ENCODE measurements around the gene QKI. TPM values are rescaled to one million over a fixed set of nuclear protein-coding genes. Genes with fewer than 3 reads are reported as not detected.
A peak's percentile ranks its signal among the peaks of the same experiment; 100 is the strongest.

QKI gene
- polyA plus RNA-seq, 2 donors: 5.6 to 15.1 TPM

GRCh38 chr6:163409712-163410111 is 4.8 kb upstream of the QKI start:
- Histone ChIP-seq H3K27me3 (ENCODE audit: control insufficient read depth in 1 of 2, insufficient read depth in 2 of 2, low read length in 2 of 2) (no peaks in the 10 kb centered on the region), H3K27ac (ENCODE audit: low read depth in 2 of 2, low read length in 1 of 2) (no peak overlapping the region), H3K4me1 (ENCODE audit: control insufficient read depth in 2 of 2, insufficient read depth in 2 of 2, low read length in 1 of 2) (peaks cover 1 to 4% of the 10 kb centered on the region in 2 donors), H3K36me3 (ENCODE audit: control insufficient read depth in 2 of 2, insufficient read depth in 2 of 2, low read length in 1 of 2) (no peaks in the 10 kb centered on the region), H3K4me3 (ENCODE audit: low read depth in 1 of 2, low read length in 2 of 2) (no peak overlapping the region), H3K9me3 (ENCODE audit: control insufficient read depth in 2 of 2, insufficient read depth in 1 of 2, low read depth in 1 of 2, low read length in 1 of 2) (no peaks in the 10 kb centered on the region)
- 92 to 94% methylated on average over 12 of the region's 12 CpGs for WGBS, 2 donors

- no peaks in the 10 kb centered on the region for H3K36me3 ChIP-seq (ENCODE audit: control insufficient read depth in 2 of 2, insufficient read depth in 2 of 2, low read length in 1 of 2)
- WGBS, 2 donors: 18 to 34% methylated on average over 1 of the region's 1 CpG
- no peak overlapping the region for H3K27ac ChIP-seq (ENCODE audit: low read depth in 2 of 2, low read length in 1 of 2)
- no peaks in the 10 kb centered on the region for H3K9me3 ChIP-seq (ENCODE audit: control insufficient read depth in 2 of 2, insufficient read depth in 1 of 2, low read depth in 1 of 2, low read length in 1 of 2)
- no peaks in the 10 kb centered on the region for H3K4me1 ChIP-seq (ENCODE audit: control insufficient read depth in 2 of 2, insufficient read depth in 2 of 2, low read length in 1 of 2)
- no peaks in the 10 kb centered on the region for H3K27me3 ChIP-seq (ENCODE audit: control insufficient read depth in 1 of 2, insufficient read depth in 2 of 2, low read length in 2 of 2)
- H3K4me3 ChIP-seq (ENCODE audit: low read depth in 1 of 2, low read length in 2 of 2): peak overlapping the region in 1 of 2 donors; percentile 90
Measured at GRCh38 chr6:163412341-163412740, 2.2 kb upstream of the QKI start.

GRCh38 chr6:163412801-163413344 is 1.6 kb upstream of the QKI start:
- no peaks in the 10 kb centered on the region for H3K27me3 ChIP-seq (ENCODE audit: control insufficient read depth in 1 of 2, insufficient read depth in 2 of 2, low read length in 2 of 2)
- H3K27ac ChIP-seq (ENCODE audit: low read depth in 2 of 2, low read length in 1 of 2): peak overlapping the region; percentile 99
- WGBS, 2 donors: 6 to 7% methylated on average over 14 of the region's 14 CpGs
- peak overlapping the region; percentile 77 to 90 for H3K4me3 ChIP-seq (ENCODE audit: low read depth in 1 of 2, low read length in 2 of 2)
- H3K9me3 ChIP-seq (ENCODE audit: control insufficient read depth in 2 of 2, insufficient read depth in 1 of 2, low read depth in 1 of 2, low read length in 1 of 2): no peaks in the 10 kb centered on the region
- no peaks in the 10 kb centered on the region for H3K36me3 ChIP-seq (ENCODE audit: control insufficient read depth in 2 of 2, insufficient read depth in 2 of 2, low read length in 1 of 2)
- no peaks in the 10 kb centered on the region for H3K4me1 ChIP-seq (ENCODE audit: control insufficient read depth in 2 of 2, insufficient read depth in 2 of 2, low read length in 1 of 2)

GRCh38 chr6:163413345-163414116 is 987 bp upstream of the QKI start:
- H3K27me3 ChIP-seq (ENCODE audit: control insufficient read depth in 1 of 2, insufficient read depth in 2 of 2, low read length in 2 of 2): no peaks in the 10 kb centered on the region
- H3K4me3 ChIP-seq (ENCODE audit: low read depth in 1 of 2, low read length in 2 of 2): peak overlapping the region; percentile 77 to 90
- 1 to 2% methylated on average over 88 to 109 of the region's 109 CpGs for WGBS, 2 donors
- no peaks in the 10 kb centered on the region for H3K36me3 ChIP-seq (ENCODE audit: control insufficient read depth in 2 of 2, insufficient read depth in 2 of 2, low read length in 1 of 2)
- no peaks in the 10 kb centered on the region for H3K4me1 ChIP-seq (ENCODE audit: control insufficient read depth in 2 of 2, insufficient read depth in 2 of 2, low read length in 1 of 2)
- H3K27ac ChIP-seq (ENCODE audit: low read depth in 2 of 2, low read length in 1 of 2): peak overlapping the region; percentile 99
- no peaks in the 10 kb centered on the region for H3K9me3 ChIP-seq (ENCODE audit: control insufficient read depth in 2 of 2, insufficient read depth in 1 of 2, low read depth in 1 of 2, low read length in 1 of 2)

GRCh38 chr6:163414946-163415619 is 565 bp downstream of the QKI start:
- Histone ChIP-seq H3K27me3 (ENCODE audit: control insufficient read depth in 1 of 2, insufficient read depth in 2 of 2, low read length in 2 of 2) (no peaks in the 10 kb centered on the region), H3K36me3 (ENCODE audit: control insufficient read depth in 2 of 2, insufficient read depth in 2 of 2, low read length in 1 of 2) (no peaks in the 10 kb centered on the region), H3K9me3 (ENCODE audit: control insufficient read depth in 2 of 2, insufficient read depth in 1 of 2, low read depth in 1 of 2, low read length in 1 of 2) (no peaks in the 10 kb centered on the region), H3K4me3 (ENCODE audit: low read depth in 1 of 2, low read length in 2 of 2) (peak overlapping the region; percentile 90 to 96), H3K27ac (ENCODE audit: low read depth in 2 of 2, low read length in 1 of 2) (peak overlapping the region; percentile 92 to 99), H3K4me1 (ENCODE audit: control insufficient read depth in 2 of 2, insufficient read depth in 2 of 2, low read length in 1 of 2) (no peaks in the 10 kb centered on the region)
- 0 to 1% methylated on average over 34 to 94 of the region's 94 CpGs for WGBS, 2 donors

- H3K27me3 ChIP-seq (ENCODE audit: control insufficient read depth in 1 of 2, insufficient read depth in 2 of 2, low read length in 2 of 2): no peaks in the 10 kb centered on the region
- H3K4me1 ChIP-seq (ENCODE audit: control insufficient read depth in 2 of 2, insufficient read depth in 2 of 2, low read length in 1 of 2): no peaks in the 10 kb centered on the region
- 0% methylated on average over 57 to 63 of the region's 63 CpGs for WGBS, 2 donors
- peak overlapping the region; percentile 90 to 96 for H3K4me3 ChIP-seq (ENCODE audit: low read depth in 1 of 2, low read length in 2 of 2)
- peak overlapping the region; percentile 92 to 99 for H3K27ac ChIP-seq (ENCODE audit: low read depth in 2 of 2, low read length in 1 of 2)
- H3K36me3 ChIP-seq (ENCODE audit: control insufficient read depth in 2 of 2, insufficient read depth in 2 of 2, low read length in 1 of 2): no peaks in the 10 kb centered on the region
- no peaks in the 10 kb centered on the region for H3K9me3 ChIP-seq (ENCODE audit: control insufficient read depth in 2 of 2, insufficient read depth in 1 of 2, low read depth in 1 of 2, low read length in 1 of 2)
Measured at GRCh38 chr6:163415620-163416556, 1.4 kb downstream of the QKI start.

GRCh38 chr6:163416557-163417253 is 2.2 kb downstream of the QKI start:
- peak overlapping the region; percentile 90 to 96 for H3K4me3 ChIP-seq (ENCODE audit: low read depth in 1 of 2, low read length in 2 of 2)
- 1 to 2% methylated on average over 11 of the region's 11 CpGs for WGBS, 2 donors
- H3K4me1 ChIP-seq (ENCODE audit: control insufficient read depth in 2 of 2, insufficient read depth in 2 of 2, low read length in 1 of 2): no peaks in the 10 kb centered on the region
- H3K36me3 ChIP-seq (ENCODE audit: control insufficient read depth in 2 of 2, insufficient read depth in 2 of 2, low read length in 1 of 2): no peaks in the 10 kb centered on the region
- H3K27me3 ChIP-seq (ENCODE audit: control insufficient read depth in 1 of 2, insufficient read depth in 2 of 2, low read length in 2 of 2): no peaks in the 10 kb centered on the region
- peak overlapping the region; percentile 92 to 99 for H3K27ac ChIP-seq (ENCODE audit: low read depth in 2 of 2, low read length in 1 of 2)
- H3K9me3 ChIP-seq (ENCODE audit: control insufficient read depth in 2 of 2, insufficient read depth in 1 of 2, low read depth in 1 of 2, low read length in 1 of 2): no peaks in the 10 kb centered on the region

- Histone ChIP-seq H3K27me3 (ENCODE audit: control insufficient read depth in 1 of 2, insufficient read depth in 2 of 2, low read length in 2 of 2) (no peaks in the 10 kb centered on the region), H3K4me3 (ENCODE audit: low read depth in 1 of 2, low read length in 2 of 2) (peak overlapping the region in 1 of 2 donors; percentile 33), H3K27ac (ENCODE audit: low read depth in 2 of 2, low read length in 1 of 2) (no peak overlapping the region), H3K36me3 (ENCODE audit: control insufficient read depth in 2 of 2, insufficient read depth in 2 of 2, low read length in 1 of 2) (no peaks in the 10 kb centered on the region), H3K9me3 (ENCODE audit: control insufficient read depth in 2 of 2, insufficient read depth in 1 of 2, low read depth in 1 of 2, low read length in 1 of 2) (no peaks in the 10 kb centered on the region), H3K4me1 (ENCODE audit: control insufficient read depth in 2 of 2, insufficient read depth in 2 of 2, low read length in 1 of 2) (no peaks in the 10 kb centered on the region)
- 7 to 10% methylated on average over 4 of the region's 4 CpGs for WGBS, 2 donors
Measured at GRCh38 chr6:163417595-163417994, 3.1 kb downstream of the QKI start.

Measured in esophagus (tissue), 2 donors.